ACHN (cell line): ENCODE results near the gene CCDC68.

Experiments
- DNase-seq: peaks from one replicate; pipeline ENCODE4 v3.0.0-alpha.2; 2015
- in situ Hi-C: cut with HindIII; loops from 2 replicates; pipeline ENCODE4 v1.10.0; 2017; ENCODE audit warnings: low sequenced_read_pairs, low pct_ligation_motif_present, low pct_unique_long_range_greater_than_20kb

Gene CCDC68

GRCh38 chr18:54852780-54853675 lies 106.2 kb downstream of the CCDC68 start:
- in situ Hi-C loops, result no loop called here
- DNase-seq, result no peak
